GM12892 (cell line): Measurements from ENCODE around the gene MYD88.
A peak's percentile ranks its signal among the peaks of the same experiment; 100 is the strongest.

Experiments used
- DNase-seq: peaks from one replicate; pipeline ENCODE4 v3.0.0; 2011; ENCODE audit not compliant: insufficient read length
- FAIRE-seq: peaks from 2 replicates; lab custom pipeline; 2011; peaks lifted over from hg19 to GRCh38; lab: Jason Lieb, UNC
- POLR2A ChIP-seq: IDR thresholded peaks from 2 replicates; pipeline ENCODE4 v1.6.1; 2011; ENCODE audit warnings: low read depth, low read length, control low read depth
- POLR2AphosphoS5 ChIP-seq: IDR thresholded peaks from 2 replicates; pipeline ENCODE4 v1.6.1; 2011; ENCODE audit warnings: low read depth, low read length, control low read depth
- TAF1 ChIP-seq: IDR thresholded peaks from 2 replicates; pipeline ENCODE4 v1.6.1; 2011; ENCODE audit warnings: low read depth, mild to moderate bottlenecking, control low read depth, low read length, borderline replicate concordance

The MYD88 gene

DNA sequence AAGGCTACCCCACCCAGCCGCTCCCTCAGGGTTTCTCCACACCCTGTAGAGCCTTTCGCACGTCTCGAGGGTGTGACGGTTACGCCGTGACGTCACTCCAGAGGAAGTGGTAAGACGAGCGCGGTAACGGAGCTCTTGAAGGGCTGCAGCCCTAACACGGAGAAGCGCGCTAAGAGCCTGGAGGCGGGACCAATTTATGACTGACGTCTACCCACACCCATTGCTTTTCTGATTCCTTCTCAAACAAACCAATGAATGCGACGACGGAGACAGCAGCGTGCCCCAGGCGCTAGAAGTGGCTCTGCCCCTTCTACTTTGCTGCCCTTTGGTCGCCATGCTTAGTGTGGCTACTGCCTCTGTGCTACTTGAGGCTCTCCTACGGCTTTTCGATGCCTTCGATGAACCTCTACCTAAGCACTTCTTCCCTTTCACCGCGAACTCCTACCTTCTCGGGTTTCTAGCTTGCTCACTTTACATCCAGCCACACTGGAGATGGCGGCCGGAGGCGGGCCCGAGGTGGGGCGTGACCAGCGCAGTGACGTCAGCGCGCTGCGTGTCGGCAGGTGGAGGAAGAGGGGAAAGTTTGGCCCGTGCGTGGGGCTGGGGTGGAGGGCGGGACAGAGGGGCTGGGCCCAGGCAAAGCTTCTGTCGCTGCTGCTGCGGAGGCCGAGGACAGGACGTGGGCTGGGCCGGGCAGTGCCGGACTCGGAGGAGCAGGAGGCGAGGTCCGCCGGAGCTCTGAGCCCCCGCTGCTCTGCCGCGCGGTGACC lies 26.7 kb downstream of the MYD88 start, which contains the start of gene OXSR1:
Gene OXSR1, plus strand, starts transcription at position 586 of the 770 bp plus-strand sequence. CDS start 340 bp downstream, outside the sequence.
- peak; percentile 74 for TF ChIP-seq POLR2A
- 0 out of 2 replicates have a peak, but pooled peaks have one; percentile 46 for TF ChIP-seq TAF1
- peak; percentile 74 for TF ChIP-seq POLR2AphosphoS5
- peak; percentile 99 for FAIRE-seq
- peak; percentile 87 for DNase-seq

DNA sequence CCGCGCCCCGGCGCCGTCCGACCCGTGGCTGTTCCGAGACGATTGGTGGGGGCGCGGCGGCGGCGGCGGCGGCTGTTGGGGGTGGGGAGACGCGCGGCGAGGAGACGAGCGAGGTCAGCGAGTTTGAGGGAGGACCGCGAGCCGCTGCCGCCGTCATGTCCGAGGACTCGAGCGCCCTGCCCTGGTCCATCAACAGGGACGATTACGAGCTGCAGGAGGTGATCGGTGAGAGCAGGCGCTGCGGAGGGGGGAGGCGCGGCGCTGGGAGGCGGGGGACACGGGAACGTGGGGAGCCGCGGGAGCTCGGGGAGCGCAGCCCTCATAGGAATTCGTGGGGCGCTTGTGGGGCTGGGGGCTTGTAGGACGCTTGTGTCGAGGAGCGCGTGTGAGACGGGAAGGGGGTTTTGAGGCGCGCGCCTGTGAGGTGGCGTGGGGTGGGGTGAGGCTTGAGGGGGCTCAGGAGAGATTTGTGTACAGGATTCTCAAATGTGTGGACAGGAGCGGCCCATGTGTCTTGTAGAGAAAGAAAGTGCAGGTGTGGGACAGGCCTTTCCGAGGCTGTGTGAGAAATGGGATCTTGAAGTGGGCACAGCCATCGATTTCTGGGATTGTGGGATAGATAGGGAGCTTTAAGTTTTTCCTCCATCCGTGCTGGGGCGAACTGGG lies 27.4 kb downstream of the MYD88 start:
- DNase-seq (no peak), FAIRE-seq (no peak)
- no peak for TF ChIP-seq POLR2AphosphoS5
- TF ChIP-seq POLR2A: no peak
- TF ChIP-seq TAF1: no peak

DNA sequence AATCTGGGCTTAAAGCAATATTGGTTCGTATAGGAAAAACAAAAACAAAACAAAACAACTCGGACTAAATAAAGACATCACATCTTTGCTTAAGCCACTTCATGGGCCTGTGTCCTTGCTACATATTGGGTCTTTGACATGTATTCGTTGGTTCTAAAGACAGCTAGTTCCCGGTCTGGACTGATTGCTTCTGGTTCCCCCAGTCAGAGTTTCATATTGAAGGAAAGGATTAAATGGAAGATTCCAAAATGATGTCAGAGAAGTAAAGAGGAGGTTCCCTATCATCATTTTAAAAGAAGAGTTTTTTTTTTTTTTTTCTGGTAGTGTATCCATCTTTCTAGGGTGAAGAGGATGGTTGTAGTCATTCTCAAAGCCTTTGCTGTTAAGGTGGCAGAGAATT lies 29.1 kb downstream of the MYD88 start:
- no peak for FAIRE-seq

DNA sequence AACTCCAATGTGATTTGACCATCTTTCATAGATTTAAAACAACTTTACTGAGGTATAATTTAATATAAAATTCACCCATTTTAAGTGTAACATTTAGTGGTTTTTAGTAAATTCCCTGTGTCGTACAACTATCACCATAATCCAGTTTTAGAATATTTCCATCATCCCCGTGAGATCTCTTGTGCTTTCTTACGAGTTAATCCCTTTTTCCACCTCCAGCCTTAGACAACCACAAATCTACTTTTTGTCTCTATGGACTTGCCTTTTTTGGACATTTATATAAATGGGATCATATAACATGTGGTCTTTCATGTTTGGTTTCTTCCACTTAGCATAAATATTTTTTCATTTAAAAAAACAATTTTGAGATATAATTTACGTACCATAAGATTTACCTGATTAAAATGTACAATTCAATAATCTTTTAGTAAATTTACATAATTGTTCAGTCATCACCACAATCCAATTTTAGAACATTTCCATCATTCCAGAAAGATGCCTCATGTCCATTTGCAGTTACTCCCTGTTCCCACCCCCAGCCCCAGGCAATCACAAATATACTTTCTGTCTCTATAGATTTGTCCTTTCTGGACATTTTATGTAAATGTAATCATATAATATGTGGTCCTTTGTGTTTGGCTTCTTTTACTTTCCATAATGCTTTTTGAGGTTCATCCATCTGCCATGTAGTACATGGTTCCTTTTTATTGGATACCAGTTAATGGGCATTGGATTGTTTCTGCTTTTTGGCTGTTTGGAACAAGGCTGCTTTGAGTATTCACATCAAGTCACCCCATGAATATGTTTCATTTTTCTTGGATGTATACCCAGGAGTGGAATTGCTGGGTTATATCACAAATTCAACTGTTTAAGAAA lies 29.9 kb downstream of the MYD88 start:
- DNase-seq: no peak
- no peak for TF ChIP-seq POLR2AphosphoS5
- TF ChIP-seq POLR2A: no peak
- TF ChIP-seq TAF1: no peak
- no peak for FAIRE-seq

More for the DNA sequence above, 29.1 kb downstream of the MYD88 start:
- DNase-seq: no peak
- TF ChIP-seq POLR2A (no peak), TAF1 (no peak), POLR2AphosphoS5 (no peak)

DNA sequence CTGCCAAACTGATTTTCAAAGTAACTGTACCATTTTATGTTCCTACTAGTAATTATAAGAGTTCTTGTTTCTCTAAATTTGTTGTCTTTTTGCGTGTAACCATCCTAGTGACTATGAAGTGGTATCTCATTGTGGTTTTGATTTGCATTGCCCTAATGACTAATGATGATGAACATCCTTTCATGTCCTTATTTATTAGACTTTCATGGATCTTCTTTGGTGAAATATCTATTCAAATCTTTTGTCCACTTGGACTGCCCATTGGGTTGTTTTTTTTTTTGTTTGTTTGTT lies 30.5 kb downstream of the MYD88 start:
- DNase-seq (no peak), FAIRE-seq (no peak)
- no peak for TF ChIP-seq TAF1
- no peak for TF ChIP-seq POLR2A
- no peak for TF ChIP-seq POLR2AphosphoS5

DNA sequence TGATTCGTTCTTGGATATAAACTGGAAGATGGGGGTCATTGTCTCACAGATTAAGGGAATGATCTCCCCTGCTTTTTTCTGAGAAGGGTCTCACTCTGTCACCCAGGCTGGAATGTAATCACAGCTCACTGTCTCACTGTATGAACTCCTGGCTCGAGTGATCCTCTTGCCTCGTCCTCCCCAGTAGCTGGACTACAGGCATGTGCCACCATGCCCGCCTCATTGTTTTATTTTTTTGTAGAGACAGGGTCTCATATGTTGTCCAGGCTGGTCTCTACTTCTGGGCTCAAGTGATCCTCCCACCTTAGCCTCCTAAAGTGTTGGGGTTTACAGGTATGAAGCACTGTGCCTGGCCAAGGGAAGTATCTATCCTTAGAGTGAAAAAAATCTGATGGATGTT lies 32.3 kb downstream of the MYD88 start:
- DNase-seq (no peak), FAIRE-seq (no peak)
- no peak for TF ChIP-seq POLR2AphosphoS5
- no peak for TF ChIP-seq POLR2A
- TF ChIP-seq TAF1: no peak

DNA sequence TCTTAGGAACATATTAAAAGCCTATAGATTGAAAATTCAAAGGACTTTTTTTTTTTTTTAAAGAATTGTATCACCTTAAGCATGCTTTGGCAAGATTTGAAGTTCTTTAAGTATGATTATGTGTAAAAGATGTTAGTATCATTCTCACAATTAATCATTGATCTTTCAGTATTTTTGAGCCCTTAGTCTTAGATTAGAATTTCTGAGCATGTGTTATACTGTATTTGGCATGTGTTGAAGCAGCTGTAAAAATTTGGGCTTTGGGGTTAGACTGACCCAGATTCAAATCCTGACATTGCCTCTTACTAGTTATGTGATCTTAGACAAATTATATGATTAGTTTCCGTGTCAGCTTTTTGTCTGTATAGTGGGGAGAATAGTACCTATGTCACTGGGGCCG lies 33.2 kb downstream of the MYD88 start:
- no peak for DNase-seq
- TF ChIP-seq POLR2AphosphoS5: no peak
- TF ChIP-seq TAF1: no peak
- TF ChIP-seq POLR2A: no peak
- no peak for FAIRE-seq

DNA sequence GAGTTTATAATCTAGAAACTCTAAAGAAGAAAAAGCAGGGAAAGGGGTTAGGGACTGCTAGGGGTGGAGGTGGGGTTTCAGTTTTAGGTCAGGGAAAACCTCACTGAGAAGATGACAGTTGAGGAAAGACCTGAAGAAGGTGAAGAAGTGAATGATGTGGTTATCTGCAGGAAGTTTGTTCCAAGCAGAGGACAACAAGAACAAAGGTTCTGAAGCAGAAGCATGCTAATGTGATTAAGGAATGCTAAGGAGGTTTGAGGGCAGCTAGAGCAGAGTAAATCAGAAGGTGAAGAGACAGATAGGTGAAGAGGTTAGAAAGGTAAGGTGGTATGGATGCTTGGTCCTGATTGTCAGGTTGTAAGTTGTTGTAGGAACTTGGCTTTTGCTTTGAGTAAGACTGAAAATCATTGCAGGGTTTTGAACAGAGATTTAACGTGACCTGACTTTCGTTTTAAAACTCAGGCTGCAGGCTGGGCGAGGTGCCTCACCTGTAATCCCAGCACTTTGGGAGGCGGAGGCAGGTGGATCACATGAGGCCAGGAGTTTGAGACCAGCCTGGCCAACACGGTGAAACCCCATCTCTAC lies 35.5 kb downstream of the MYD88 start:
- TF ChIP-seq POLR2AphosphoS5: no peak
- TF ChIP-seq TAF1: no peak
- TF ChIP-seq POLR2A: no peak
- DNase-seq: no peak
- FAIRE-seq: peak; percentile 80

DNA sequence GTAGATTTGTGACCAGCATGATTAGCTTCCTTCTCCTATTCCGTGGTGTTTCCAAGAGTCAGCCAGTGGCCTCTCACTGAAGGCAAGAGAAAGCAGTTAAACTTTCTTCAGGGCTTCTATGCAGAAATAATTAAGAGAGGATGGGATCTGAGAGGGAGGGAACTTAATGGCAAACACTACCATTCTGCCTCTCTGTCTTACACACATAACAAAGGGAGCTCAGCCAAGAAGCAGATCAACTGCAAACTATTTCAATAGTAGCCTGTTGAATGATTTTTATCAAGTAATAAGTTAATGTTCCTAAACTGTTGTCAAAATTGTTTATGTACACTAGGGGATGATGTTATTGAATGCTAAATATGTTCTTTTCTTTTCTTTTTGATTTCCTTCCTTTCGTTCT lies 38.7 kb downstream of the MYD88 start:
- TF ChIP-seq POLR2AphosphoS5 (no peak), TAF1 (no peak), POLR2A (no peak)
- no peak for DNase-seq
- no peak for FAIRE-seq

DNA sequence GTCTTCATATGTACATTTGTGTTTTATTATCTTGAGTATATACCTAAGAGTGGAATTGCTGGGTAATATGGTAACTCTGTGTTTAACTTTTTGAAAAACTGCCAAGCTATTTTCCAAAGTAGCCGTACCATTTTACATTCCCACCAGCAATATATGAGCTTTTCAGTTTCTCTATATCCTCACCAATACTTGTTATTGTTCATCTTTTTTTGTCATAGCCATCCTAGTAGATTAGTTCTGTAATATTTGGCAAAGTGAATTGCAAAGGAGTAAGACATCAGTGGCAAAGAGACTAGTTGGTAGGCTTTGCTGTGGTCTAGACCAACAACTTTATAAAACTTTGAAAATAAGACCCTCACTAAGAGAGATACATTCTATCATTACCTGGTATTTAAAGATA lies 48.3 kb downstream of the MYD88 start:
- DNase-seq (no peak), FAIRE-seq (no peak)
- no peak for TF ChIP-seq POLR2A
- TF ChIP-seq TAF1: no peak
- no peak for TF ChIP-seq POLR2AphosphoS5

DNA sequence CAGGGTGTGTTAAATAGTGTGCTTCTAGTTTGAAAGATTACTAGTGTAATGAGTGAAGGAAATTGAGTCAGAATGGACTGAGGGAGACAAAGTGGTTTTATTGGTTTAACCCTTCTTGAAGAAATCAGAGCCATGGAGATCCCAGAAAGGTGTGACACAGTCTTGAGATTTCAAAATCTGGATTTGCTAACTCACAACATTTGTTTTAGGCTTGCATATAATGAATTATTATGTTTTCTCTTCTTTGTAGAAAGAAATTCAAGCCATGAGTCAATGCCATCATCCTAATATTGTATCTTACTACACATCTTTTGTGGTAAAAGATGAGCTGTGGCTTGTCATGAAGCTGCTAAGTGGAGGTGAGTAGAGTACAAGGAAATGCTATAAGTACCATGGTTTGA lies 52.0 kb downstream of the MYD88 start:
- no peak for TF ChIP-seq POLR2AphosphoS5
- no peak for TF ChIP-seq TAF1
- TF ChIP-seq POLR2A: no peak
- FAIRE-seq (no peak), DNase-seq (no peak)
